Mucosa of stomach (tissue), 1 donor: ENCODE measurements around the gene CD99.
"Not testable (repeated sequence)": the region's sequence is repeated elsewhere in the genome, so short reads cannot be mapped to it uniquely, and the experiment has no call there.

ENCODE experiments used
- H3K27me3 ChIP-seq: one replicate; pipeline ENCODE4 v1.7.0; 2013; ENCODE audit warnings: mild to moderate bottlenecking, low read length; ENCODE audit not compliant: control insufficient read depth, insufficient read depth
- H3K36me3 ChIP-seq: one replicate; pipeline ENCODE4 v1.7.0; 2013; ENCODE audit warnings: low read length; ENCODE audit not compliant: control insufficient read depth, insufficient read depth
- H3K4me1 ChIP-seq: one replicate; pipeline ENCODE4 v1.7.0; 2013; ENCODE audit warnings: mild to moderate bottlenecking, low read length; ENCODE audit not compliant: control insufficient read depth, insufficient read depth
- H3K4me3 ChIP-seq: one replicate; pipeline ENCODE4 v1.7.0; 2013; ENCODE audit warnings: low read length
- H3K9ac ChIP-seq: one replicate; pipeline ENCODE4 v1.7.0; 2013; ENCODE audit warnings: mild to moderate bottlenecking, low read length, moderate library complexity
- H3K9me3 ChIP-seq: one replicate; pipeline ENCODE4 v1.7.0; 2013; ENCODE audit warnings: mild to moderate bottlenecking, low read length, moderate library complexity; ENCODE audit not compliant: control insufficient read depth
- donor health status: Pancreatic carcinoma.

The CD99 gene

GRCh38 chrX:2658585-2659292 is 32.4 kb upstream of the CD99 start:
- Histone ChIP-seq H3K4me1 (peaks cover 10% of the 10 kb centered on the region), H3K4me3 (no peak overlapping the region), H3K36me3 (no peaks in the 10 kb centered on the region), H3K9ac (no peak overlapping the region), H3K9me3 (no peaks in the 10 kb centered on the region), H3K27me3 (no peaks in the 10 kb centered on the region)

- no peak overlapping the region for H3K4me3 ChIP-seq
- no peaks in the 10 kb centered on the region for H3K27me3 ChIP-seq
- H3K4me1 ChIP-seq, result peaks cover 7% of the 10 kb centered on the region
- H3K9ac ChIP-seq, result no peak overlapping the region
- H3K9me3 ChIP-seq, result no peaks in the 10 kb centered on the region
- H3K36me3 ChIP-seq, result no peaks in the 10 kb centered on the region
Observed at GRCh38 chrX:2662586-2662985, 28.5 kb upstream of the CD99 start.

- Histone ChIP-seq H3K9ac (no peak overlapping the region), H3K4me1 (peaks cover 7% of the 10 kb centered on the region), H3K27me3 (no peaks in the 10 kb centered on the region), H3K4me3 (no peak overlapping the region), H3K36me3 (no peaks in the 10 kb centered on the region), H3K9me3 (no peaks in the 10 kb centered on the region)
Observed at GRCh38 chrX:2664502-2664901, 26.6 kb upstream of the CD99 start.

- Histone ChIP-seq H3K27me3 (no peaks in the 10 kb centered on the region), H3K9ac (no peak overlapping the region), H3K4me1 (peaks cover 7% of the 10 kb centered on the region), H3K36me3 (no peaks in the 10 kb centered on the region), H3K4me3 (no peak overlapping the region), H3K9me3 (no peaks in the 10 kb centered on the region)
Observed at GRCh38 chrX:2665387-2666304, 25.4 kb upstream of the CD99 start.

- Histone ChIP-seq H3K4me1 (peaks cover 7% of the 10 kb centered on the region), H3K36me3 (no peaks in the 10 kb centered on the region), H3K9me3 (no peaks in the 10 kb centered on the region), H3K27me3 (no peaks in the 10 kb centered on the region), H3K9ac (no peak overlapping the region), H3K4me3 (no peak overlapping the region)
Observed at GRCh38 chrX:2666491-2666890, 24.6 kb upstream of the CD99 start.

- no peak overlapping the region for H3K9ac ChIP-seq
- peaks cover under 1% of the 10 kb centered on the region for H3K4me1 ChIP-seq
- no peak overlapping the region for H3K4me3 ChIP-seq
- no peaks in the 10 kb centered on the region for H3K36me3 ChIP-seq
- no peaks in the 10 kb centered on the region for H3K9me3 ChIP-seq
- no peaks in the 10 kb centered on the region for H3K27me3 ChIP-seq
Observed at GRCh38 chrX:2670978-2671377, 20.1 kb upstream of the CD99 start.

- Histone ChIP-seq H3K9ac (no peak overlapping the region), H3K4me3 (no peak overlapping the region), H3K4me1 (no peaks in the 10 kb centered on the region), H3K9me3 (no peaks in the 10 kb centered on the region), H3K36me3 (no peaks in the 10 kb centered on the region), H3K27me3 (no peaks in the 10 kb centered on the region)
Observed at GRCh38 chrX:2672084-2672483, 19.0 kb upstream of the CD99 start.

GRCh38 chrX:2673611-2674010 is 17.5 kb upstream of the CD99 start:
- H3K4me1 ChIP-seq, result no peaks in the 10 kb centered on the region
- H3K9me3 ChIP-seq, result no peaks in the 10 kb centered on the region
- no peaks in the 10 kb centered on the region for H3K27me3 ChIP-seq
- H3K9ac ChIP-seq, result no peak overlapping the region
- no peaks in the 10 kb centered on the region for H3K36me3 ChIP-seq
- H3K4me3 ChIP-seq, result no peak overlapping the region

GRCh38 chrX:2675657-2676200 is 15.4 kb upstream of the CD99 start:
- H3K27me3 ChIP-seq, H3K4me1 ChIP-seq, H3K9me3 ChIP-seq, H3K4me3 ChIP-seq, H3K36me3 ChIP-seq, H3K9ac ChIP-seq: not testable (repeated sequence)

- Histone ChIP-seq H3K4me3 (no peak overlapping the region), H3K9me3 (no peaks in the 10 kb centered on the region)
Observed at GRCh38 chrX:2676794-2677675, 14.1 kb upstream of the CD99 start.

GRCh38 chrX:2677764-2678163 is 13.3 kb upstream of the CD99 start:
- H3K4me3 ChIP-seq, result no peak overlapping the region
- no peaks in the 10 kb centered on the region for H3K27me3 ChIP-seq
- no peaks in the 10 kb centered on the region for H3K9me3 ChIP-seq
- H3K9ac ChIP-seq, result no peak overlapping the region
- no peaks in the 10 kb centered on the region for H3K4me1 ChIP-seq
- no peaks in the 10 kb centered on the region for H3K36me3 ChIP-seq

More at GRCh38 chrX:2676794-2677675, 14.1 kb upstream of the CD99 start:
- Histone ChIP-seq H3K9ac (no peak overlapping the region), H3K27me3 (no peaks in the 10 kb centered on the region), H3K36me3 (no peaks in the 10 kb centered on the region), H3K4me1 (no peaks in the 10 kb centered on the region)
